Activated CD4-positive, alpha-beta T cell treated with anti-CD3 and anti-CD28 coated beads, Interleukin-2, Interleukin-4, amounts not matched to agents 100 ng/mL and 50 ng/mL, durations not matched to agents 16 hours and 8 hours (primary cell): Measurements from ENCODE around the gene SIGLEC9.

Experiments
- DNase-seq: peaks from one replicate; pipeline ENCODE4 v3.0.0-alpha.2; 2020; ENCODE audit warnings: low spot score

SIGLEC9 gene

GRCh38 chr19:51145916-51146493 is 21.3 kb downstream of the SIGLEC9 start:
- no peak for DNase-seq

- no peak for DNase-seq
Measured at GRCh38 chr19:51146751-51147150, 22.0 kb downstream of the SIGLEC9 start.

GRCh38 chr19:51147663-51148062 is 23.0 kb downstream of the SIGLEC9 start:
- no peak for DNase-seq

GRCh38 chr19:51148580-51148979 is 23.9 kb downstream of the SIGLEC9 start:
- no peak for DNase-seq

- no peak for DNase-seq
Measured at GRCh38 chr19:51150627-51151026, 25.9 kb downstream of the SIGLEC9 start.

- DNase-seq = no peak
Measured at GRCh38 chr19:51156710-51157109, 32.0 kb downstream of the SIGLEC9 start.

- no peak for DNase-seq
Measured at GRCh38 chr19:51157265-51157664, 32.6 kb downstream of the SIGLEC9 start.

- DNase-seq = peak; percentile 85
Measured at GRCh38 chr19:51158474-51159129, 33.9 kb downstream of the SIGLEC9 start.

GRCh38 chr19:51159656-51160055 is 35.0 kb downstream of the SIGLEC9 start:
- DNase-seq = no peak

- DNase-seq = no peak
Measured at GRCh38 chr19:51161266-51161665, 36.6 kb downstream of the SIGLEC9 start.

GRCh38 chr19:51161867-51162496 is 37.3 kb downstream of the SIGLEC9 start:
- no peak for DNase-seq

GRCh38 chr19:51163257-51163656 is 38.6 kb downstream of the SIGLEC9 start:
- DNase-seq = no peak

GRCh38 chr19:51164215-51164614 is 39.5 kb downstream of the SIGLEC9 start:
- no peak for DNase-seq

GRCh38 chr19:51166846-51167490 is 42.3 kb downstream of the SIGLEC9 start:
- DNase-seq = peak; percentile 30

GRCh38 chr19:51168564-51169282 is 44.0 kb downstream of the SIGLEC9 start:
- DNase-seq = no peak

GRCh38 chr19:51169283-51169918 is 44.7 kb downstream of the SIGLEC9 start:
- peak; percentile 68 for DNase-seq

GRCh38 chr19:51172223-51172622 is 47.5 kb downstream of the SIGLEC9 start:
- no peak for DNase-seq

- no peak for DNase-seq
Measured at GRCh38 chr19:51173681-51174080, 49.0 kb downstream of the SIGLEC9 start.

GRCh38 chr19:51179256-51179655 is 54.5 kb downstream of the SIGLEC9 start:
- no peak for DNase-seq
